ENCODE measurements around the gene RYR1. TPM values are rescaled to one million over a fixed set of nuclear protein-coding genes. Genes with fewer than 3 reads are reported as not detected.

The RYR1 gene
- total RNA-seq, 4 donors from 2014 or later: 1.5 to 8.8 (median 4.4) TPM

- TF ChIP-seq, protein P1, sequence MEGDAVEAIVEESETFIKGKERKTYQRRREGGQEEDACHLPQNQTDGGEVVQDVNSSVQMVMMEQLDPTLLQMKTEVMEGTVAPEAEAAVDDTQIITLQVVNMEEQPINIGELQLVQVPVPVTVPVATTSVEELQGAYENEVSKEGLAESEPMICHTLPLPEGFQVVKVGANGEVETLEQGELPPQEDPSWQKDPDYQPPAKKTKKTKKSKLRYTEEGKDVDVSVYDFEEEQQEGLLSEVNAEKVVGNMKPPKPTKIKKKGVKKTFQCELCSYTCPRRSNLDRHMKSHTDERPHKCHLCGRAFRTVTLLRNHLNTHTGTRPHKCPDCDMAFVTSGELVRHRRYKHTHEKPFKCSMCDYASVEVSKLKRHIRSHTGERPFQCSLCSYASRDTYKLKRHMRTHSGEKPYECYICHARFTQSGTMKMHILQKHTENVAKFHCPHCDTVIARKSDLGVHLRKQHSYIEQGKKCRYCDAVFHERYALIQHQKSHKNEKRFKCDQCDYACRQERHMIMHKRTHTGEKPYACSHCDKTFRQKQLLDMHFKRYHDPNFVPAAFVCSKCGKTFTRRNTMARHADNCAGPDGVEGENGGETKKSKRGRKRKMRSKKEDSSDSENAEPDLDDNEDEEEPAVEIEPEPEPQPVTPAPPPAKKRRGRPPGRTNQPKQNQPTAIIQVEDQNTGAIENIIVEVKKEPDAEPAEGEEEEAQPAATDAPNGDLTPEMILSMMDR (IDR thresholded peaks at IDR 0.05; ENCODE audit: low read depth): no peak
Measured at GRCh38 chr19:38592940-38593339, 159.4 kb downstream of the RYR1 start.

DNA sequence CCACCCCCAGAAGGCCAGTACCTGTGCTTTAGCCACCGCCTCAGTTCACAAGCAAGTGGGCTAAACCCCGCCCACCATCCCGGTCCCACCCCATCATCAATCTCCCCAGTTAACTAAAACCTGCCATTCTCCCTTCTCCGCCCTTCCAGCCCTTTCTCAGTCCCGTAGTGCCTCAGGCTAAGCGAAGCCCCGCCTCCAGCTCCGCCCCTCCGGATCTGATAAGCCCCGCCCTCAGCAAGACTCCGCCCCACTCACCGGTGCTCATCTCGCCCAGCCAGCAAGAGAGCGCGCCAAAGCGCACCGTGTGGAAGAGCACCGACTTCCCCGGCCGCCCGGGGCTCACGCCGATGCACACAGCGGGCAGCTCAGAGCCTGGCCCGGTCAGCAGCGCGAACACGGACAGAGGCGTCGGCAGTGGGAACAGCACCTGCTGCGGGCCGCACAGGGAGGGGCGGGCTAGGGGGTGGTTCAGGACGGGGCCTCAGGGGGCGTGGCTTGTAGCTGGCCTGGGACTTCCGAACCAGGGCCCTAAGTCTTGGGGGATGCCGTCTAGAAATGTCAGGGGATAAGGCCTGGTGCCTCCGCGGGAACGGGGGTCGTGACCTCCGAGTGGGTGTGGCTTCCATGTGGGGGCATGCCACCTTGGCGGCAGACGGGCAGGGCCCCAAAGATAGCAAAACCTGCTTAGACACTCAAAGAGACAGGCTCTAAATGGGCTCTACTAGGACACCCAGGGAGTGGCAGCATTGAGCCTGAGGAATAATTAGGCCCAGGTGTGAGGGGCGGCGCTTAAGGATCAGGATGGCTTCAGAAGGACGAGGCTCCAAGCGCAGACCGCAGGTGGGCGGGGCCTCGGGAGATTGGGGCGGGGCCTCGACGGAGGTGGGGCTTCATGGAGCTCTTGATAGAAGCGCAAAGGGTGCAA, 162.8 kb downstream of the RYR1 start:
- TF ChIP-seq, protein P1 (IDR thresholded peaks at IDR 0.05; ENCODE audit: low read depth): no peak

GRCh38 chr19:38597075-38597474, 163.6 kb downstream of the RYR1 start:
- TF ChIP-seq, protein P1 (IDR thresholded peaks at IDR 0.05; ENCODE audit: low read depth): no peak

- TF ChIP-seq, protein P1 (IDR thresholded peaks at IDR 0.05; ENCODE audit: low read depth): no peak
Measured at GRCh38 chr19:38599722-38600121, 166.2 kb downstream of the RYR1 start.

GRCh38 chr19:38606131-38606530, 172.6 kb downstream of the RYR1 start:
- TF ChIP-seq, protein P1 (IDR thresholded peaks at IDR 0.05; ENCODE audit: low read depth): no peak

GRCh38 chr19:38614289-38614688, 180.8 kb downstream of the RYR1 start:
- TF ChIP-seq, protein P1 (IDR thresholded peaks at IDR 0.05; ENCODE audit: low read depth): no peak

- TF ChIP-seq, protein P1 (IDR thresholded peaks at IDR 0.05; ENCODE audit: low read depth): no peak
Measured at GRCh38 chr19:38615007-38615581, 181.6 kb downstream of the RYR1 start.
